ENCODE measurements around the gene TNP2.

DNA sequence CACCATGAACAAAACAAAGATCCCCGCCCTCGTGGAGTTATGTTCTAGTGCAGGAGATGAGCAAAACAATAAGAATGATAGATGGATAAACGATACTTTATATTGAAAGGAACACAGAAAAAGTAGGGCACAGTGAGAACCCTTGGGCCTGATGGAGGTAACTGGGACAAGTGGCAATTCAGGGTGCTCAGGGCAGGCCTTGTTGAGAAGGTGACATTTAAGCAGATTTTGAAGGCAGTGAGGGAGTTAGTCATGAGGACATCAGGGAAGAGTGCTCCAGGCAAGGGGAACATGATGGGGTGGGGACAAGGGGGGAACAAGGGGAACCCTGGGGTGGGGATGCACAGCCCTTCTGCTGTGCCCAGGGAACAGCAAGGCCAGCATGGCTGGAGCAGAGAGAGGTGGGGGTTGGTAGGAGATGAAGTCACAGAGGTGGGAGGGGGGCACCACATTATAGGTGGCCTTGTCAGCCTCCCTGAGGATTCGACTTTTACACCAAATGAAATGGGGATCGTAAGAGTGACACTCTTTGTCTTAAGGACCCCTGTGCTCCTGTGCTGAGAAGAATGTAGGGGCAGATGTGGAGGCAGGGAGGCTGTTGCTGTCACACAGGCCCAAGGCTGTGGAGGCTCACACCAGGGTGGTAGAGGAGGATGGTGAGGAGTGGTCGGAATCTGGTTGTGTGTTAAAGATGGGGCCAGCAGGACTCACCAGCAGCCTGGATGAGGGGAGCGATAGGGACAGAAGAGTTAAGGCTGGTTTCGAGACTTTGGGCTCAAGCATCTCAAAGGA, 21.2 kb upstream of the TNP2 start:
- TF ChIP-seq, protein P1, sequence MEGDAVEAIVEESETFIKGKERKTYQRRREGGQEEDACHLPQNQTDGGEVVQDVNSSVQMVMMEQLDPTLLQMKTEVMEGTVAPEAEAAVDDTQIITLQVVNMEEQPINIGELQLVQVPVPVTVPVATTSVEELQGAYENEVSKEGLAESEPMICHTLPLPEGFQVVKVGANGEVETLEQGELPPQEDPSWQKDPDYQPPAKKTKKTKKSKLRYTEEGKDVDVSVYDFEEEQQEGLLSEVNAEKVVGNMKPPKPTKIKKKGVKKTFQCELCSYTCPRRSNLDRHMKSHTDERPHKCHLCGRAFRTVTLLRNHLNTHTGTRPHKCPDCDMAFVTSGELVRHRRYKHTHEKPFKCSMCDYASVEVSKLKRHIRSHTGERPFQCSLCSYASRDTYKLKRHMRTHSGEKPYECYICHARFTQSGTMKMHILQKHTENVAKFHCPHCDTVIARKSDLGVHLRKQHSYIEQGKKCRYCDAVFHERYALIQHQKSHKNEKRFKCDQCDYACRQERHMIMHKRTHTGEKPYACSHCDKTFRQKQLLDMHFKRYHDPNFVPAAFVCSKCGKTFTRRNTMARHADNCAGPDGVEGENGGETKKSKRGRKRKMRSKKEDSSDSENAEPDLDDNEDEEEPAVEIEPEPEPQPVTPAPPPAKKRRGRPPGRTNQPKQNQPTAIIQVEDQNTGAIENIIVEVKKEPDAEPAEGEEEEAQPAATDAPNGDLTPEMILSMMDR (IDR thresholded peaks at IDR 0.05; ENCODE audit: borderline replicate concordance, extremely low read depth, low read length, poor library complexity, severe bottlenecking), result no peak
- no peak for TF ChIP-seq EZH2 (IDR thresholded peaks at IDR 0.05; ENCODE audit: borderline replicate concordance, low read depth, low read length, severe bottlenecking)
